Measurements from ENCODE around the gene GATB. TPM values are rescaled to one million over a fixed set of nuclear protein-coding genes. Genes with fewer than 3 reads are reported as not detected.

The GATB gene
- total and polyA plus RNA-seq, 2 experiments from 2014 or later, result 19.4 to 20.1 TPM

GRCh38 chr4:151760002-151760401 lies 805 bp downstream of the GATB start:
- Histone ChIP-seq H3K9me2 (replicated peaks; ENCODE audit: insufficient read depth) (no peaks in the 10 kb centered on the region), H3K79me2 (peaks cover 10% of the 10 kb centered on the region), H3K4me3 (peak overlapping the region; percentile 62), H3K9me3 (ENCODE audit: low read depth) (no peaks in the 10 kb centered on the region), H3K27me3 (no peaks in the 10 kb centered on the region), H3K27ac (no peak overlapping the region), H4K20me1 (ENCODE audit: insufficient read depth, poor library complexity, severe bottlenecking) (no peaks in the 10 kb centered on the region), H2AFZ (peak overlapping the region; percentile 75), H3K4me1 (ENCODE audit: insufficient read depth) (peaks cover 7% of the 10 kb centered on the region), H3K4me2 (peak overlapping the region; percentile 93), H3K36me3 (replicated peaks; ENCODE audit: insufficient read depth, low read depth) (no peaks in the 10 kb centered on the region)
- TF ChIP-seq EZH2 (IDR thresholded peaks at IDR 0.05; ENCODE audit: borderline replicate concordance), result no peak
- no peak for TF ChIP-seq EZH2phosphoT487 (IDR thresholded peaks at IDR 0.05; ENCODE audit: low read depth, severe bottlenecking, unreplicated experiment)
- TF ChIP-seq, protein P1, sequence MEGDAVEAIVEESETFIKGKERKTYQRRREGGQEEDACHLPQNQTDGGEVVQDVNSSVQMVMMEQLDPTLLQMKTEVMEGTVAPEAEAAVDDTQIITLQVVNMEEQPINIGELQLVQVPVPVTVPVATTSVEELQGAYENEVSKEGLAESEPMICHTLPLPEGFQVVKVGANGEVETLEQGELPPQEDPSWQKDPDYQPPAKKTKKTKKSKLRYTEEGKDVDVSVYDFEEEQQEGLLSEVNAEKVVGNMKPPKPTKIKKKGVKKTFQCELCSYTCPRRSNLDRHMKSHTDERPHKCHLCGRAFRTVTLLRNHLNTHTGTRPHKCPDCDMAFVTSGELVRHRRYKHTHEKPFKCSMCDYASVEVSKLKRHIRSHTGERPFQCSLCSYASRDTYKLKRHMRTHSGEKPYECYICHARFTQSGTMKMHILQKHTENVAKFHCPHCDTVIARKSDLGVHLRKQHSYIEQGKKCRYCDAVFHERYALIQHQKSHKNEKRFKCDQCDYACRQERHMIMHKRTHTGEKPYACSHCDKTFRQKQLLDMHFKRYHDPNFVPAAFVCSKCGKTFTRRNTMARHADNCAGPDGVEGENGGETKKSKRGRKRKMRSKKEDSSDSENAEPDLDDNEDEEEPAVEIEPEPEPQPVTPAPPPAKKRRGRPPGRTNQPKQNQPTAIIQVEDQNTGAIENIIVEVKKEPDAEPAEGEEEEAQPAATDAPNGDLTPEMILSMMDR (IDR thresholded peaks at IDR 0.05; ENCODE audit: poor library complexity), result no peak
- WGBS (ENCODE audit: low lambda C conversion rate, missing lambda C conversion rate), result 43% methylated on average over 3 of the region's 3 CpGs
- no peak for DNase-seq (ENCODE audit: low spot score)

- no peaks in the 10 kb centered on the region for H3K4me1 ChIP-seq (ENCODE audit: insufficient read depth)
- no peak overlapping the region for H3K4me3 ChIP-seq
- no peaks in the 10 kb centered on the region for H3K27me3 ChIP-seq
- H4K20me1 ChIP-seq (ENCODE audit: insufficient read depth, poor library complexity, severe bottlenecking), result no peaks in the 10 kb centered on the region
- H2AFZ ChIP-seq, result no peak overlapping the region
- WGBS (ENCODE audit: low lambda C conversion rate, missing lambda C conversion rate), result 88% methylated on average over 5 of the region's 5 CpGs
- TF ChIP-seq, protein P1 (IDR thresholded peaks at IDR 0.05; ENCODE audit: poor library complexity), result no peak
- TF ChIP-seq EZH2 (IDR thresholded peaks at IDR 0.05; ENCODE audit: borderline replicate concordance) (no peak), EZH2phosphoT487 (IDR thresholded peaks at IDR 0.05; ENCODE audit: low read depth, severe bottlenecking, unreplicated experiment) (no peak)
- no peaks in the 10 kb centered on the region for H3K79me2 ChIP-seq
- H3K9me3 ChIP-seq (ENCODE audit: low read depth), result no peaks in the 10 kb centered on the region
- no peak overlapping the region for H3K4me2 ChIP-seq
- no peaks in the 10 kb centered on the region for H3K9me2 ChIP-seq (replicated peaks; ENCODE audit: insufficient read depth)
- no peak overlapping the region for H3K27ac ChIP-seq
- no peaks in the 10 kb centered on the region for H3K36me3 ChIP-seq (replicated peaks; ENCODE audit: insufficient read depth, low read depth)
- DNase-seq (ENCODE audit: low spot score), result no peak
Measured at GRCh38 chr4:151753056-151753455, 7.8 kb downstream of the GATB start.

GRCh38 chr4:151750156-151750555 lies 10.7 kb downstream of the GATB start:
- H3K4me1 ChIP-seq (ENCODE audit: insufficient read depth), result peaks cover 4% of the 10 kb centered on the region
- H3K9me2 ChIP-seq (replicated peaks; ENCODE audit: insufficient read depth), result no peaks in the 10 kb centered on the region
- TF ChIP-seq, protein P1 (IDR thresholded peaks at IDR 0.05; ENCODE audit: poor library complexity), result no peak
- no peak for TF ChIP-seq EZH2 (IDR thresholded peaks at IDR 0.05; ENCODE audit: borderline replicate concordance)
- TF ChIP-seq EZH2phosphoT487 (IDR thresholded peaks at IDR 0.05; ENCODE audit: low read depth, severe bottlenecking, unreplicated experiment), result no peak
- H3K4me2 ChIP-seq, result no peak overlapping the region
- WGBS (ENCODE audit: low lambda C conversion rate, missing lambda C conversion rate), result 90% methylated on average over 6 of the region's 6 CpGs
- no peaks in the 10 kb centered on the region for H3K79me2 ChIP-seq
- H4K20me1 ChIP-seq (ENCODE audit: insufficient read depth, poor library complexity, severe bottlenecking), result no peaks in the 10 kb centered on the region
- no peaks in the 10 kb centered on the region for H3K9me3 ChIP-seq (ENCODE audit: low read depth)
- no peak overlapping the region for H3K27ac ChIP-seq
- H3K36me3 ChIP-seq (replicated peaks; ENCODE audit: insufficient read depth, low read depth), result no peaks in the 10 kb centered on the region
- H2AFZ ChIP-seq, result no peak overlapping the region
- no peaks in the 10 kb centered on the region for H3K27me3 ChIP-seq
- H3K4me3 ChIP-seq, result no peak overlapping the region
- no peak for DNase-seq (ENCODE audit: low spot score)

Data from hepatocyte (in vitro differentiated cells).